SK-N-SH (cell line): Measurements from ENCODE around the gene VEZF1. TPM values are rescaled to one million over a fixed set of nuclear protein-coding genes. Genes with fewer than 3 reads are reported as not detected.
A peak's percentile ranks its signal among the peaks of the same experiment; 100 is the strongest.

Experiments used
- CTCF ChIA-PET: fragments of 300-600, 350-600 bp; formaldehyde crosslinking; extraction: SDS; loops from one replicate; lab custom pipeline; 2021; lab: Yijun Ruan, JAX
- POLR2A ChIA-PET: fragments of 350-600 bp; sonication (Branson Sonifier 250); formaldehyde crosslinking; extraction: SDS; loops from one replicate; lab custom pipeline; 2020; ENCODE audit warnings: antibody characterized with exemption, inconsistent platforms; lab: Yijun Ruan, JAX
- DNase-seq: peaks from one replicate; pipeline ENCODE4 v3.0.0; 2012
- H2AFZ ChIP-seq: fragments of 200-600 bp; sonication (generic); 2 replicates; pipeline ENCODE4 v1.8.1; 2016; ENCODE audit warnings: antibody characterized with exemption, mild to moderate bottlenecking, low read depth
- H3F3A ChIP-seq: fragments of 200-600 bp; sonication (generic); replicated peaks from 2 replicates; pipeline ENCODE3; 2016; ENCODE audit warnings: antibody characterized with exemption, mild to moderate bottlenecking; ENCODE audit not compliant: insufficient read depth
- H3K27ac ChIP-seq, 2 experiments: fragments of 200-500 bp in 1 of 2; fragments of 200-600 bp in 1 of 2; sonication (Bioruptor generic) in 1 of 2; sonication (generic), shearing (Covaris generic) in 1 of 2; 2 replicates each; pipeline versions ENCODE4 v1.5.1 to v1.6.1; 2014 to 2016; ENCODE audit warnings: low read depth in 2 of 2, inconsistent platforms in 1 of 2, low read length in 1 of 2, mild to moderate bottlenecking in 1 of 2, mixed read lengths in 1 of 2
- H3K27me3 ChIP-seq: fragments of 200-600 bp; sonication (generic), shearing (Covaris generic); 2 replicates; pipeline ENCODE4 v1.6.1; 2016; ENCODE audit warnings: mixed run types; ENCODE audit not compliant: insufficient read depth
- H3K36me3 ChIP-seq, 2 experiments: fragments of 200-500 bp in 1 of 2; fragments of 200-600 bp in 1 of 2; sonication (Bioruptor generic) in 1 of 2; sonication (generic) in 1 of 2; replicated peaks in 1 of 2; 2 replicates each; pipeline versions ENCODE3 to v1.5.1; 2014 to 2016; ENCODE audit warnings: low read length in 1 of 2, mild to moderate bottlenecking in 1 of 2; ENCODE audit not compliant: insufficient read depth in 2 of 2, control insufficient read depth in 1 of 2
- H3K4me1 ChIP-seq, 2 experiments: fragments of 200-500 bp in 1 of 2; fragments of 200-600 bp in 1 of 2; sonication (Bioruptor generic) in 1 of 2; sonication (generic), shearing (Covaris generic) in 1 of 2; 2 replicates each; pipeline versions ENCODE4 v1.5.1 to v1.6.1; 2014 to 2016; ENCODE audit warnings: low read depth in 1 of 2, low read length in 1 of 2, mixed run types in 1 of 2; ENCODE audit not compliant: insufficient read depth in 2 of 2, control insufficient read depth in 1 of 2
- H3K4me2 ChIP-seq: fragments of 200-600 bp; sonication (generic), shearing (Covaris generic); 2 replicates; pipeline ENCODE4 v1.6.1; 2017; ENCODE audit warnings: mixed run types
- H3K4me3 ChIP-seq, 2 experiments: fragments of 200-500 bp in 1 of 2; fragments of 200-600 bp in 1 of 2; sonication (Bioruptor generic) in 1 of 2; sonication (generic), shearing (Covaris generic) in 1 of 2; 2 replicates each; pipeline versions ENCODE4 v1.5.1 to v1.8.1; 2014 to 2016; ENCODE audit warnings: low read depth in 2 of 2, inconsistent platforms in 1 of 2, low read length in 1 of 2, mild to moderate bottlenecking in 1 of 2, mixed read lengths in 1 of 2, moderate library complexity in 1 of 2
- H3K79me2 ChIP-seq: fragments of 200-600 bp; sonication (generic); 2 replicates; pipeline ENCODE4 v1.8.1; 2017; ENCODE audit warnings: mild to moderate bottlenecking; ENCODE audit not compliant: insufficient read depth
- H3K9ac ChIP-seq: fragments of 200-600 bp; sonication (generic); 2 replicates; pipeline ENCODE4 v1.6.1; 2017; ENCODE audit warnings: mixed run types
- H3K9me2 ChIP-seq: fragments of 200-600 bp; sonication (generic); 2 replicates; pipeline ENCODE4 v1.6.1; 2017; ENCODE audit warnings: mixed run types
- H3K9me3 ChIP-seq: fragments of 200-600 bp; sonication (generic); 2 replicates; pipeline ENCODE4 v1.6.1; 2017; ENCODE audit warnings: mixed run types, mild to moderate bottlenecking, moderate library complexity
- H4K20me1 ChIP-seq: fragments of 200-600 bp; sonication (generic); 2 replicates; pipeline ENCODE4 v1.6.1; 2017; ENCODE audit warnings: mild to moderate bottlenecking, mixed run types; ENCODE audit not compliant: insufficient read depth
- CTCF ChIP-seq: fragments of 200-600 bp; sonication (generic); IDR thresholded peaks from 2 replicates; pipeline ENCODE4 v1.6.1; 2017; ENCODE audit warnings: antibody characterized with exemption, mild to moderate bottlenecking, moderate library complexity
- EP300 ChIP-seq, 2 experiments: IDR thresholded peaks; 2 replicates each; pipeline versions ENCODE4 v1.4.0 to v1.6.1; 2012; ENCODE audit warnings: borderline replicate concordance in 1 of 2, low read depth in 1 of 2, low read length in 1 of 2
- EZH2phosphoT487 ChIP-seq: fragments of 200-600 bp; sonication (generic); IDR thresholded peaks from 2 replicates; pipeline ENCODE4 v1.6.1; 2017; ENCODE audit warnings: low read depth, mixed run types, mild to moderate bottlenecking, antibody characterized with exemption, moderate library complexity, borderline replicate concordance
- FOSL2 ChIP-seq: IDR thresholded peaks from 2 replicates; pipeline ENCODE4 v1.4.0; 2012; ENCODE audit warnings: low read depth, mild to moderate bottlenecking, moderate library complexity, borderline replicate concordance
- FOXJ3 ChIP-seq: sonication (generic); formaldehyde crosslinking; IDR thresholded peaks from 2 replicates; pipeline ENCODE4 v1.5.1; 2020; ENCODE audit warnings: mild to moderate bottlenecking, missing genetic modification reagents
- GABPA ChIP-seq: IDR thresholded peaks from 2 replicates; pipeline ENCODE4 v1.4.0; 2012; ENCODE audit warnings: low read depth, mild to moderate bottlenecking
- MEF2A ChIP-seq: IDR thresholded peaks from 2 replicates; pipeline ENCODE4 v1.4.0; 2012; ENCODE audit warnings: low read depth, borderline replicate concordance
- RAD21 ChIP-seq: IDR thresholded peaks from 2 replicates; pipeline ENCODE4 v1.6.1; 2012; ENCODE audit warnings: mild to moderate bottlenecking, low read length
- RFX5 ChIP-seq: IDR thresholded peaks from 2 replicates; pipeline ENCODE4 v1.6.1; 2012; ENCODE audit warnings: mild to moderate bottlenecking, improper control_type of control experiment, low read length
- USF2 ChIP-seq: fragments of 150-350 bp; IDR thresholded peaks from 2 replicates; pipeline ENCODE4 v1.6.1; 2017; ENCODE audit warnings: antibody characterized with exemption, low read length, low read depth, borderline replicate concordance
- YY1 ChIP-seq: IDR thresholded peaks from 2 replicates; pipeline ENCODE4 v1.4.0; 2012; ENCODE audit warnings: low read depth, mild to moderate bottlenecking
- WGBS: methylation state at CpG from one replicate; pipeline ENCODE4 v1.1.6; 2017; ENCODE audit warnings: low lambda C conversion rate; 5-methylcytosine and 5-hydroxymethylcytosine counted together
- polyA plus RNA-seq, 3 experiments: library from polyadenylated mRNA; depleted of rRNA; stranded (reverse); fragments of >200 nt; gene quantifications; 2 replicates each; pipeline ENCODE4 v1.2.3, GENCODE V29; 2012

VEZF1 gene
- polyA plus RNA-seq, 1 of the 3 experiments (the other 2 are of a cell fraction) = 35.1 TPM

DNA sequence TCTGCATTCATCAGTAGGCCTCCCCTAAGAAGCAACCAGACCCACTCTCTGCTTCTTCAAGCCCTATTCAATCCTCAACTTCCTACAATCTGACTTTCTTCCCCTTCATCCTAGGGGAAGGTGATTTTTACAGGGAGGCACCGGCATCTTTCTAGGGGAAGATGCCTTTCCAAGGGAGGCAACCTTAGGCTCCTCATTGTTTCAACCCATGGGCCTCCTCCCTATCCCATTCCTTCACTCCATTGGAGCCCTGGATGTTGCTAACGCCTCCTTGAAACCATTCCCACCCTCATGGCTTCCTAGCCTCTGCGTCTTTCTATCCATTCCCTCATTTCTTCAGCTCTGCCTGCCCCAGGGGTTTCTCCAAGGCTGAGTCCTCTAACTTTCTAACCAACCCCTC, 30.2 kb downstream of the VEZF1 start:
- 100% methylated on average over 3 of the region's 3 CpGs for WGBS
- Histone ChIP-seq H3K4me1 (peaks cover 19 to 20% of the 10 kb centered on the region in 2 experiments; a peak in 3 of 4 replicates), H3K4me2 (no peak overlapping the region), H3K4me3 (no peak overlapping the region), H3K9me2 (no peaks in the 10 kb centered on the region), H3K79me2 (peaks cover 27% of the 10 kb centered on the region), H3F3A (peaks cover under 1% of the 10 kb centered on the region), H3K27me3 (no peaks in the 10 kb centered on the region)
- ChIA-PET POLR2A (no interaction called here), CTCF (interaction anchor here (1.2 kb wide), 1 partner anchor 22 kb away, joined by 3 read pairs; no protein-coding TSS in a partner anchor)
- DNase-seq = no peak
- TF ChIP-seq USF2 = no peak
- no peak for TF ChIP-seq RAD21
- TF ChIP-seq EP300 (IDR thresholded peaks at IDR 0.05; ENCODE audit: borderline replicate concordance in 1 of 2, low read depth in 1 of 2, low read length in 1 of 2) = no peak
- no peak for TF ChIP-seq RFX5
- TF ChIP-seq FOXJ3 (CRISPR knock-in tag) = no peak
- TF ChIP-seq FOSL2 = no peak
- TF ChIP-seq CTCF = no peak
- TF ChIP-seq YY1 = no peak
- TF ChIP-seq, all 33 proteins: peak for 0
- Histone ChIP-seq H3K9ac (no peak overlapping the region), H4K20me1 (no peaks in the 10 kb centered on the region), H3K36me3 (no peaks in the 10 kb centered on the region), H2AFZ (no peak overlapping the region), H3K9me3 (no peaks in the 10 kb centered on the region), H3K27ac (no peak overlapping the region)

DNA sequence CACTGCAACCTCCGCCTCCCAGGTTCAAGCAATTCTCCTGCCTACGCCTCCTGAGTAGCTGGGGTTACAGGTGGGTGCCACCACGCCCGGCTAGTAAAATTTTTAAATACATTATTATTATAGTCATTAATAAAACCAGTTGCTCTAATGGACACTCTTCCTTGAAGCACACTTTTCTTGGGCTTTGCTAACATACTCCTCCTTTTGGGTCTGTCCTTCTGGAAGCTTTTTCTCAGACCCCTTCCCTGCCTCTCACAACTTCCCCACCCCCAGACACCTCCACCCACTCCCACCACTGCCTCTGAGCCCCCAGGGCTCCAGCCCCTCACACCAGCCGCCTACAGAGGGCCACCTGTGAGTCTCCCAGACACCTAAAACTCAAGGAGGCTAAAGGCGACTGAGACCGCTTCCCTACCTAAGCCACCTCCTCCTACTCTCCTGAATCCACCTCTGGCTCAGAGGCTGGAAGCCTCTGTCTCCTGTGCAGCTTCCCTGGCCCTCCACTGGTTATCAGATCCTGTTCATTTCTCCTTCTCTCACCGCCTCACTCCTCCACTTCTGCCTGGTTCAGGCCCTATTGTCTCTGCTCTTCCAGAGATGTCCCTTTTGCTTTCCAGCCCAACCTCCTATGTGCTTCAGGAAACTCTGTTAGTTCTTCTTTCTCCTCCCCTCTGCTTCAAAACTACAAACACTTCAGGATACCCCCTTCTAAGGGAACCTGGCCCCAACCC, 30.8 kb downstream of the VEZF1 start:
- H3K9ac ChIP-seq = no peak overlapping the region
- no peak overlapping the region for H3K4me2 ChIP-seq
- H3K9me3 ChIP-seq = no peaks in the 10 kb centered on the region
- H4K20me1 ChIP-seq = no peaks in the 10 kb centered on the region
- no peak overlapping the region for H3K27ac ChIP-seq
- H3K36me3 ChIP-seq = no peaks in the 10 kb centered on the region
- no peak overlapping the region for H3K4me3 ChIP-seq
- CTCF ChIA-PET = interaction anchor here (1.4 to 4.7 kb wide), 4 partner anchors 11 to 65 kb away, joined by 3 to 43 read pairs (median 18); no protein-coding TSS in a partner anchor
- peaks cover 33% of the 10 kb centered on the region for H3K79me2 ChIP-seq
- no peak for TF ChIP-seq RFX5
- TF ChIP-seq MEF2A = no peak
- TF ChIP-seq EZH2phosphoT487 = no peak
- TF ChIP-seq GABPA = no peak
- POLR2A ChIA-PET = no interaction called here
- over 99% methylated on average over 8 of the region's 8 CpGs for WGBS
- DNase-seq = peak; percentile 10
- peaks cover 6% of the 10 kb centered on the region for H3F3A ChIP-seq
- no peaks in the 10 kb centered on the region for H3K9me2 ChIP-seq
- H3K27me3 ChIP-seq = no peaks in the 10 kb centered on the region
- H3K4me1 ChIP-seq = peaks cover 22 to 25% of the 10 kb centered on the region in 2 experiments; a peak in 3 of 4 replicates
- no peak overlapping the region for H2AFZ ChIP-seq
